ENCODE measurements around the gene CD47.

The CD47 gene

DNA sequence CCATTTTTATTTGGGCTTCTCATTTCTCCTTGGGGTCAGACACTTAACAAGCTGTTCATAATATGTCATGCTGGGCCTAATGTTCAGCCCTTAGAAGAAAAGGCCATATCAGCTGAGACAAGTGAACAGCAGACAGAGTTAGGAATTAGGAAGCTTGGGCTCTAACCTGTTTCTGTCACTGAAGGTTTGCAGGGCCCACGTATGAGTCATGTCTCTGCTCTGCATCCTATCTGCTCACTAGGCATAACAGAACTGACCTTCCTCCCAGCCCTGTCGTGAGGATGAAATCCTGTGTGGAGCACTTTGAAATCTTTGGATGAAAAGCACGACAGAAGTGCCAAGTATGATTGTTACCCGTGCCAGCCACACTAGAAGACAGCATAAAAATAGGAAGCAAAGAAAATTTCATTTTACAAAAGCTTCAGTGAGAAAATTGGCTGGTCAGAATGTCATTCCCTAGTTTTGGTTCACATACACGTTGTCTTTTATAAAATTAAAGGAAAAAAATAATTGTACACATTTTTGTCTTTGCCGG lies 26.5 kb upstream of the CD47 start:
- DNase-seq (ENCODE audit: low read depth), result no peak

DNA sequence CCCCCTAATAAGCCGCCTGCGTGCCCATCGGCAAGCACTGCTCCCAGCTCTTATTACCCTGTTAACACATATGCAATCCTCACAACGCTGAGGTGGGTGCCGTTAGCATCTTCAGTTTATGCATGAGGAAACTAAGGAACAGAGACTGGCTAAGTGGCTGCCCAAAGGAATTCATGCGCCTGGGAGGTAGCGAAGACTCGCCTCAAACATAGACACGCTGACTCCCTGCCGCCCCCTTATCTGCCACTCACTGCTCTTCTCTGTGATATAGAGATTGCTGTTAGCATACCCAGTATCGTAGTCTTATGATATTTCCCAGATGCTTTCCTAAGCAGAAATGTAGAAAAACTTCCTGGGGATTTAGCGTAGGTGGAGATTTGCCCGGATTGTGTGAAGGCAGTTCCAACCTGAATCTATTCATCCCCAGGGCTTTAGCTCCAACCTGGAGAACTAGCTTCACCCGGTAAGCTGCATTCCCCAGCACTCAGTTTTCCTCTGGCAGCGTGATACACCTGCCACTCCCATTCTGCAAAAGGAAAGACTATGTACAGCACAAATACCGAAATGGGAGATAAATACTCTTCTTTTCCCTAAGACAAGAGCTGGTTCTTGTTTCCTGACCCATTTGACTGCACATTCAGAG lies 23.7 kb upstream of the CD47 start:
- no peak for DNase-seq (ENCODE audit: low read depth)

DNA sequence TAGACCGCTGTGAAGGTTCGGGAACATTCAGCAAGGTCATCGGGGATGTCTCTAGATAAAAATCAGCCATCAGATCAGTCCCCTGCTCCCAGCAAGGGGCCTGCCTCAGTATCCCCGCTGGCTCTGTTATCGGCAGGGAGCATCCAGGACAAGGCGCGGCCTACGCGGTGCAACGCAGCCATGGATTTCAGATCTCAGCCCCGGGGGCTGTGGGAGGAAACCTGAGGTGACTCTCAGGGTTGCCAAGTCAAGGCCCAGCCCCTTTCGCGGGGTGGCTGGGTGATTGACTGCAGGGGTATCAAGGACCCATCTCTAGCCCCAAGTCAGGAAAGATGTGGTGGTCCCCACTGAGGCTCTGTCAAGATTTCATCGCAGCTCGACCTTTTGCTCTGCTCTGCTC lies 23.1 kb upstream of the CD47 start:
- DNase-seq (ENCODE audit: low read depth), result no peak

DNA sequence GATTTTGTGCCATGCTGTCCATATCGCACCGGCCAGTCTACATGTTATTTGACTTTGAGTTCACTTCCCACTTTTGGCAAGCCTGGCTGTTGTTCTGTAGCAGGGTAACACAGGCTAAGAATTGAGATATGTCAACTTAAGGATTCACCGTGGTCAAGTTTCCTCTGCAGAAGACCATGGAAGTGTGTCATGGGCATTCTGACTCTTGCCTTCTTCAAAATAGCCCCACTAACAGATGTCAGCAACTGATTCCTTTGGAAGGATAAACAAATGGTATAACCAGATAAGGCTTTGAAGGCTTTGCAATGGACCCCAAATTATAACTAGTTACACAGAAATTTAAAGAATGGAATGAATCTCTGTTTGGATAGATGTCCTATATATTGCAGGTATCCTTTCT lies 20.1 kb upstream of the CD47 start:
- no peak for DNase-seq (ENCODE audit: low read depth)

DNA sequence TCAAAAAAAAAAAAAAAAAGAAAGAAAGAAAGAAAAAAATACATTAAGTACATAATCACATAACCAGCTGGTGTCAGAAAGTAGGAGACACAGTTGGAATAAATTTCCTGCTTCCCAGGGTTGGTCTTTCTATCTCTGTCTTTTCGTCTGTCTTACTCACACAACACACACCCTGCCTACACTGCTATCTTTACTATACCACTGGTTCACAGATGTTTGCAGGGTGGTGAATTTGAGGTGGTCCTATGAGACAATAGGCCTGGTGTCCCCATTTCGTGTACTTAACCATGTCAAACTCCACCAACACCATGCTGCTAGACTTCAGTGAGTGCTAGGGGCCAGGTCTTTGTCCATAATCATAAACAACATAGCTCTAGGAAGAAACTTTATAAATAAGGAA lies 17.6 kb upstream of the CD47 start:
- no peak for DNase-seq (ENCODE audit: low read depth)

DNA sequence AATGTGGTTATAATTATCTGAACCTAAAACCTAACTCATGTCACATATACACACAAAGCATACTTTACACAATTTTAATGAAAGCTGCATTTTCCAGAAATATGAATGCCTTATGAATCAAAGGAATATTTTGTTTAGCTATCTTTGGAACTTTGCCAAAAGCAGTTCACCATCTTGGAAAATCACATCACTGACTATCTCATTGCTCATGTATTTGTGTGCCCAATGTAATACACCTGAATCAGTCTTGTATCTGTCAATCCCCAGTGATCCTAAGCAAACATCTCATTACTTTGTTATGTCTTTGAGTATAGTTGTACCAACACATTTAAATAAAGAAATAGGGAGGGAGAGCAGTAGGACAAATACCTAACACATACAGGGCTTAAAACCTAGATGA lies 15.6 kb upstream of the CD47 start:
- no peak for DNase-seq (ENCODE audit: low read depth)

DNA sequence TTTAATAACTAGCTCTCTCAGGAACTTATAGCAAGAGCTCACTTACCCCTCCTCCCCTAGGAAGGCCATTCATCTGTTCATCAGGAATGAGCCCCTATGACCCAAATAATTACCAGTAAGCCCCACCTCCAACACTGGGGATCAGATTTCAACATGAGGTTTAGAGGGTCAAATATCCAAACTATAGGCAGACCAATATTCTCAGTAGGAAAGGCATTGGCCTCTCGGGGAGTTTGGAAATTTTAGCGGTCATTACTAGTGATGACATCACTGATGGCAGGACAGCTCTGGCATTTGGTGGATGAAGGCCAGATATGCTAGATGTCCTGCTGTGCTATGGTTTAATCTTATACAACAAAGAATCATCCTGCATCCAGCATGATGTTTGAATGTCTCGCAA lies 15.2 kb upstream of the CD47 start:
- no peak for DNase-seq (ENCODE audit: low read depth)

DNA sequence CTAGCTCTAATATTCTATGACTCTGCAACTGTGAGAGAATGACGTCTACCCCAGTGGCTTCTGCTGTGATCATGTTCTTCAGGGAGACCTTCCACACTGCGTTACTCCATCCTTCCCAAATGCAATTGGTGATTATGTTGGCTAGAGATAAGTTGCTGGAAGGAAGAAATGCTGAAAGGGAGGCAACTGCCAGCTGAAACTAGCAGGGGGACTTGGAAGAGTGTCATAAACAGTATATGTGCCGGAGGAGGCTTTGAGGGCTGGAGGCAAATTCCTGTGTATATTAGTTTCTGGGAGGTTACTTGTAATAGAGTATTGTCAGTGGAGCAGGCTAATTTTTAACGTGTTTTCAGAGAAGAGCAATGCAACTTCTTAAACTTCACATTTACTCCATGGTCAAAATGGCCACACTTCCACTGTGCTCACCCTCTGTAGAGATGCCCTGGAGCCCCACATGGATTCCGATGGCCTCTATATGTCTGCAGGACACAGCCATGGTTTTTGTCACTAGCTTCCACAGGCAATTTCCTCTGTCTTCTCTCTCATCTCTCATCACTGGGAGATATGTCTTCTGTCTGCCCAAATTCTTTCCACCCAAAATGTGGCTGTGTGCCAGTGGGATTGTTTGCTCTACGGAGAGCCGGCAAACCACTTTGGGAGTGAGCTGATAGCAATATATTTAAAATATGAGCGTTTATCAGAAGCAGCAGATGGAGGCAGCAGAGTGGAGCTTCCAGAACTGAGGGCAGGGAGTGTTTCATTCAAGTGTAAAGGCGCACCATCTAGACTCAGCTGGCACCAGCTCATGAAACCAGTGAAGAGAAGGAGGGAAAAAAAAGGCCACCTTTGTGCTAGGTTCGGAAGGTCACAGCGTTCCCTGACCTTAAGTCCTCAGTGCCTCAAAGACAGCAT lies 13.3 kb upstream of the CD47 start:
- no peak for DNase-seq (ENCODE audit: low read depth)

DNA sequence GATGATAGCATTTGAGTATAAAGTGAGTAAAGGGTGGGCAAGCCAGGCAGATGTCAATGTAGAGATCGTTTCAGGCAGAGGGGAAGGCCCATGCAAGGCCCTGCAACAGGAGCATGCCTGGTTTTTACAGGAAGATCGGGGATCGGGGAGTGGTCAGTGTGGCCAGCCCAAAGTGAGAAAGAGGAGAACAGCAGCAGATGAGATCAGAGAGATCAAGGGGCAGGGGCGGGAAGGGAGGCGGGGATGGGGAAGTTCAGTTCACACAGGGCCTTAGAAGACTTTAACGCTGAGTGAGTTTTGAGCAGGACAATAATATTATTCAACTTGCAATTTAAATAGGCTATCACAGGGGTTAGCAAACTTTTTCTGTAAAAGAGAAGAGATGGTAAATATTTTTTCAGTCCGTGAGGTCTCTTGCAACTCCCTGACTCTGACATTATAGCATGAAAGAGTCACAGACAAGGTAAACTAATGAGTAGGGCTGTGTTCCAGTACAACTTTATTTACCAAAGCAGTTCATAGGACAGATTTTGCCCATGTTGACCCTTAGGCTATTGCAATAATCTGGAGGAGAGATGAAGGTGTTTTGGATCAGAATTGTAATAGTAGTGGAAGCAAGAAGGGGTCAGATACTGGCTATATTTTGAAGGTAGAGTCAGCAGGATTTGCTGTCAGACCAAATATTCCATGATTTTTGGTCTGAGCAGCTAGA lies 12.4 kb upstream of the CD47 start:
- no peak for DNase-seq (ENCODE audit: low read depth)

DNA sequence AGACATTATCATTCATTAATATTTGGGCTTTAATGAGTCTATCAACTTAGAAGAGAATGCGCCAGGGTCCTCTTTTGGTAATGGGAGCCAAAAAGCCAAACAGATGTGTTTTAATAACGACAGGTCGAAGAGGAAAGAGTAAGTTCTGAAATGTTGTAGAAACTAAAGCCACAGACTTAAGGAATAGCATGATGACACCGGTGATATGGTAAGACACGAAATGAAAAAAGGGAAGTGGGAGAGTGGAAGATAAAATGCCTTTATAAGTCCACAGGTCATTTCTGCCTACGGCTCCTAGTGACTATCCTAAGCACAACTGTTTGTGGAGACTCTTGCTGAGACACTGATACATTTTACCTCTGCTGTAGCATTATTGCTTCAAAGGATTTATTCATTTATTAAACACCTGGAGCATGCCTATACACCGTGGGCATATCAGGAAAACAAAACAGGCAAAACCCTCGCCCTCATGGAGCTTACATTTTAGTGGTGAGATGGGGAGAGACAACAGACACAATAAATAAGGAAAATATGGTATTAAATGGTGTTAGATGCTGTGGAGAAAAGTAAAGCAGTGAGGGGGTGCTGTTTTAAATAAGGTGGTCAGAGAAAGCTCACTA lies 11.7 kb upstream of the CD47 start:
- DNase-seq (ENCODE audit: low read depth), result no peak

DNA sequence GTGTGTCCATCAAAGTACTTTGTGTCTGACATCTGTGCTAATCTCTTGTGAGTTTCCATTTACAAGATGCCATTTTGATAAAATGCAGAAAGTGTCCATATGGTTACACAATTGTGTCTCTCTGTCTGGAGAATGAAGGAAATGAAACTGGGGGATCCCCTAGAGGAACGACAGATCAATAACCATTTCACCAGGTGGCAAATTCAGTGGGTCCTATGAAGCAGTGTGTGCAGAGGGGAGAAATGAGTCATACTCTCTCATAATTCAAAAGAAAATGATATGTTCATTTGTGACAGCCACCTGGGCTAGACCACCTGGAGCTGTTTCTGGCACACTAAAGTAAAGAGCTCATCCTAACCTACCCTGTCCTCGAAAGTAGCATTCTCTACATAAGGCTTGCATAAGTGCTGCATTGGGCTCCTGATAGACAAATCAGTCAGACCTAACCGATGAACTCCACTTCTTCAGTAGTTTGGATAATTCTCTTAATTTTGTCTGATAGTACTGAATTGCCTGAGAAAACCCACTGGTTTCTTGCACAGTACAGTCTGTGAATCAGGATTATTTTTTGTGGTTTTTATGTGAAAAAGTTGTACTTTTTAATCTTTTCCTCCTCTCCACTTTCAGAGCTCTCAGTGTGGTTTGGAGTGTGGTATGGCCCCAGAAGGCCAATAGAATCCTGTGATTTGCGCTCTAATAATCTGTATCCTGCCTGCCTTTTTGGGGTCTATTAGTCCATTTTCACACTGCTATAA lies 10.3 kb upstream of the CD47 start:
- no peak for DNase-seq (ENCODE audit: low read depth)

DNA sequence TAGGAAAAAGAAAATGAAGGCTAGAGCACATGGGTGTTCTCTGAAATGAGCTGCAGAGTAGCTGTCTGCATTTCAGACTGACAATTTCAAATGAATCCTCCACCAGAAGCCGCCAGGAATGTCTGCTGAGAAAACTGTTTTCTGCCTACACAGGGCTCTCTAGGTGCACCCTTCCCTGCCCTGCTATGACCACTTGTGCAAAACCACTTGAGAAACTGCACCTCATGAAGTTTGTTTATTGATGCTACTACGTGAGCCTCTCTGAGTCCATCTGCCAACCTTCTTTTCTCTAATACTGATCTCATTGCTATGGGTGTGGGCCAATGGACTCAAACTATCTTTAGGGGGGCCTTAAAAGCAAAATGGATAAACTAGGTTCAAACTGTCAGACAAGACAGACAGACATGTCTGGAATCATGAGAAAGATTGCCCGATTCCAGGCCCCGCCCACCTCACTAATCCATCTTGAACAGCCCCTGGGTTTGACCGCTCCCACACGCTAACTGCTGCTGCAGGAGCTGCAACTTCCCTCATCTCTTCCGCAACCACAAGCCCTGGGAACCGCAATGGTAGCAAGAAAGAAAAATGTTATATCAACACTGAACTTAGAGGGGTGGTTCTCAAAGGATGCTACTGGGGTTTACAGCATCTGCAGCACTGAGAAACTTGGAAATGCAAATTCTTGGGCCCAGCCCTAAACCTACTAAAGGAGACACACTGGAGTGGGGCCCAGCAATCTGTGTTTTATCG lies 9.0 kb upstream of the CD47 start:
- no peak for DNase-seq (ENCODE audit: low read depth)

DNA sequence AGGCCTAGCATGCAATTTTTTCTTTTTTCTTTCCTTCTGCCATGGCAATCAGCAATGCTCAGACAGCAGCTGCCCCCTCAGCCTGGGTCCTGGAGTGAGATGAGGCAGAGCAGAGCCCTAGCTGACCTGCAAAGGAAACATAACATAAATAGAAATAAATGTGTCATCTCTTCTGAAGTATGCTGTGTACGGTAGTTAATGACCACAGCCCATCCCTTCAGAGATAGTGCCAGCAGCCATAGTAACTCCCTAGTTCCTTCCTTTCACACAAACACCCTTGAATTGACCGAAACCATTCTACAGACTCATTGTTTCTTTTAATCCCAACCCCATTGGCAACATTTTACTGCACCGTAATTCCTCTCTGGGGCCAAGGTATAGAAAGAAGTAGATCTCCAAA lies 8.4 kb upstream of the CD47 start:
- no peak for DNase-seq (ENCODE audit: low read depth)

DNA sequence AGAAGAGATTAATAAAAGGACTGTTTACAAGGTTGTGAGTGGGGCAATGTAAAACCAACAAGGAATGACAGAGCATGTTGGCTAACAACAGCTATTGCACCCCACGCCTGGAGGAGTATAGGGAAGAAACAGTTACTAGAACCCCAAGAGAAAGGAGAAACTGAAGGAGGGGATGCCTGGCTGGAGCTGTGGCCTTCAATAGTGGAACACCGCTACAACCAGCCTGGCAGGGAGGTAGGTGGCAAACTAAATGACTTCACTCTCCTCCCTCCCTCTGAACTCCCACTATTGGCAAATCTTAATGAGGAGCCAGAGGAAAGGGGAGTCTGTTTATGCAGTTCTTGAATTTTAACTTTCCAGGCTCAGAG lies 7.2 kb upstream of the CD47 start:
- no peak for DNase-seq (ENCODE audit: low read depth)

DNA sequence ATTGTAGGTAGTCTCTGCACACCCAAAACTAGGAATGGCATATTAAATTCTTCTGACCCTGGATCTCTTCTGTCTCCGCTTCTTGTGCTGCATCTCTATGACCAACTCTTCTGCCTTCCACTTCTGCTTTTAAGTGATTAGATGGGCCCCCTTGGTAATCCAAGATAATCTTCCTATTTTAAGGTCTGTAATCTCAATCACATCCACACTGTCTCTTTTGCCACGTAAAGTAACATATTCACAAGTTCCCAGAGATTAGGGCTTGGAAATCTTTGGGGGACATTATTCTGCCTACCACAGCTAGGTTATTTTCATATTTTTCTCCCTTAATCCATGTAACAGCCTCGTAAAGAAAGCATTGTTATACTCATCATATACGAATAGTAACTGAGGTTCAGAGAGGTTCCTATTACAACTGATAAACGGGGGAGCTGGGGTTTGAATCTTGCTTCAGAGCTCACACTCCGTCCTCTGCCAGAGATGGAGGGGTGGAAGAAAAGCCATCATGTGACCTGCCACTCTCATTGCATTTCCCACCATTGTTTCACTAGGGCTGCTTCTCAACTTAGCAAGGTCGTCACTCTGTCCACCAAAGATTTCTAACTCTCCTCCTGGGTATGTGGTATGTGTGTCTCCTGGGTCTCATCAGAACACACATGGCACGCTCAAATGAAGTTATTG lies 6.6 kb upstream of the CD47 start:
- DNase-seq (ENCODE audit: low read depth), result no peak

DNA sequence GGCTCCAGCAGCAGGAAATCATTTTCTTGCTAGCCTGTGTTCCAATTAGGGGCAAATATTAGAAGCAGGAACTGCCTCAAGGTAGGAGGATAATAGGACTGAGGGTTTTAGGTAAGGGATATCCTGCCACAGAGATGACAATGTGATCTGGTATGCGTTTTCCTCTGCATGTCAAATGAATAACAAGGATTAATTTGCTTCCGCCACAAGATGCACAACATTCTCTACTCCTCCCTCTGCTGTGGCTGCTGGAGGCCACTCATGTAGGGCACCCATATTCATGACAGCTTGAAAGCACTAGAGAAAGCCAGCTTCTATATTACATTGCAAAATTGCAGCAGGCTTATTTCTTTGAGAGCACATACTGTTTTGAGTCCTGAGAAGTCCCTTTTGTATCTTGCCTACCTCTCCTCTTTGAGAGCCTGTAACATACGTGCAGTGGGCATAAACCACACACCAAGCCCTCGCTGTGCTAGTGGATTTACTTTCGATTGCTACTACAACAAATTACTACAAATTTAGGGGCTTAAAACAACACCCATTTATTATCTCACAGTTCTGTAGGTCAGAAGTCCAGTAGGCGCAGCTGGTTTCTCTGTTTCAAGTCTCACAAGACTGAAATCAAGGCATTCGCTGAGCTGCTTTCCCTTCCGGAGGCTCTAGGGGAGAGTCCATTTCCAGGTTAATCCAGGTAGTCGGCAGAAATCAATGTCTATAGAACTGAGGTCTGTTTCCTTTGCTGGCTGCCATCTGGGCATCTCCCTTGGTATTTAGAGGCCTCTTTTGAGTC lies 5.9 kb upstream of the CD47 start:
- DNase-seq (ENCODE audit: low read depth), result no peak

DNA sequence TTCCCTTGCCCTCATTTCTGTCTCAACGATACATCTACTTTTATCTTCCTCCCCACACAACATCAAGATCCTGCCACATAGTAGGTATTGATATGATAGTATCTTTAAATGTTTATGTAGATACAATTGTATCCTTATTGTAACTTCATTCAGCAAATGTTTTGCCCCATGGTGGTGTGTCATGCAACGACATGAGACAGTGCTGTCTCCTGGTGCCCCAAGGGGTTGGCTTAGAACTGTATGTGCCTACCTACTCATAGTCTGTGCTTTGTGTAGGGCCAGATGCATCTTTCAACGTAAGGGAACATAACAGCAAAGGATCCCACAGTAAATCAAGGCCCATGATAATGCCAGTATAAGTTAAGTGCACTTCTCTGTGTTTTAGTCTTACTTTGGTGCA lies 2.8 kb upstream of the CD47 start:
- DNase-seq (ENCODE audit: low read depth), result no peak

DNA sequence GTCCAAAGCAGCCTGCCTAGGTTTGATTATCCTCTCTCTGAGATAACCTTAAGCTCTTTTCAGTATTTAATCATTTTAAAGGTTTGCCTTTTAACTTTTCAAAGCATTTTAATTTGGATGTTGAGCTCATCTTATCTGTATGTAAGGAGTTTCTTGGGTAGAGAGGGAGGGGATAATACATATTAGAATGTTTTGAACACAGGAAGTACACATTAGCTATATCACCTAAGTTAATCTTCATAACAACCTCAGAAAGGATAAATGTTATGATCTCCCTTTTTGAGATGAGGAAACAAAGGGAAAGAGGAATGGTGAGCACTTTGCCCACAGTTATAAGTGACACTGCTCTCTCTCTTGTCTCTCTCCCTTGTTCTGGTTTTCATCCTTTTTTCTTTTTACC lies 2.2 kb upstream of the CD47 start:
- no peak for DNase-seq (ENCODE audit: low read depth)

DNA sequence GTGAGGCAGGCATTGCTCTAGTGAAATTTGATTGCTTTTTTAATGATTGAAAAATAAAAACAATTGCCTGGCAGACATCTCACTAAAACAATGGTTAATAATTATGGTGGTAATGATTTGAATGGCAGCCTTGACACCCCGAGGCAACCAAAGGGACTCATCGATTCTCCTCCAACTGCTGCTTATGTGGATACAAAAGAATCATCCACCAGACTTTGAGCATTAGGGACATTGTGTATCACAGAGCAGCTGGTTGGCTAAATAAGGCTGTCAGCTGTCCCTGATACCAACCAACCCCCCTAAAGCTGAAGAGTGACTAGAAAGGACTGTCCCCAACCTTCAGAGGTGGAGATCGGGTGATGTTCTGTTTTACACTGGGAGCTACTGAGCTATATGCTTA lies 1.7 kb upstream of the CD47 start:
- no peak for DNase-seq (ENCODE audit: low read depth)

Data from GM04504 (cell line).